GM12801 (cell line): ENCODE measurements around the gene TKTL1.

ENCODE experiments used
- CTCF ChIP-seq: IDR thresholded peaks from one replicate; pipeline ENCODE4 v1.5.1; 2011; ENCODE audit warnings: control low read depth; ENCODE audit not compliant: insufficient read length; ENCODE audit errors: extremely low read depth

The TKTL1 gene

GRCh38 chrX:154303476-154303875, 7.9 kb downstream of the TKTL1 start:
- no peak for TF ChIP-seq CTCF

GRCh38 chrX:154304846-154305245, 9.3 kb downstream of the TKTL1 start:
- no peak for TF ChIP-seq CTCF

- TF ChIP-seq CTCF, result no peak
Observed at GRCh38 chrX:154305541-154306205, 10.1 kb downstream of the TKTL1 start.

GRCh38 chrX:154307202-154307601, 11.6 kb downstream of the TKTL1 start:
- TF ChIP-seq CTCF, result no peak

- no peak for TF ChIP-seq CTCF
Observed at GRCh38 chrX:154308108-154308946, 12.7 kb downstream of the TKTL1 start.

GRCh38 chrX:154309041-154309775, 13.6 kb downstream of the TKTL1 start:
- TF ChIP-seq CTCF, result no peak

- no peak for TF ChIP-seq CTCF
Observed at GRCh38 chrX:154310616-154311536, 15.3 kb downstream of the TKTL1 start.
